GM23248 (cell line): ENCODE results near the gene TOLLIP.

Experiments used
- EZH2 ChIP-seq: fragments of 200-600 bp; sonication (generic); IDR thresholded peaks from 2 replicates; pipeline ENCODE4 v1.6.1; 2018; ENCODE audit warnings: antibody characterized with exemption, mild to moderate bottlenecking; ENCODE audit not compliant: insufficient read depth, poor library complexity, severe bottlenecking
- EZH2phosphoT487 ChIP-seq: fragments of 200-600 bp; sonication (generic); IDR thresholded peaks from 2 replicates; pipeline ENCODE4 v1.6.1; 2018; ENCODE audit warnings: antibody characterized with exemption, moderate library complexity, mild to moderate bottlenecking, low read depth; ENCODE audit not compliant: insufficient read depth

DNA sequence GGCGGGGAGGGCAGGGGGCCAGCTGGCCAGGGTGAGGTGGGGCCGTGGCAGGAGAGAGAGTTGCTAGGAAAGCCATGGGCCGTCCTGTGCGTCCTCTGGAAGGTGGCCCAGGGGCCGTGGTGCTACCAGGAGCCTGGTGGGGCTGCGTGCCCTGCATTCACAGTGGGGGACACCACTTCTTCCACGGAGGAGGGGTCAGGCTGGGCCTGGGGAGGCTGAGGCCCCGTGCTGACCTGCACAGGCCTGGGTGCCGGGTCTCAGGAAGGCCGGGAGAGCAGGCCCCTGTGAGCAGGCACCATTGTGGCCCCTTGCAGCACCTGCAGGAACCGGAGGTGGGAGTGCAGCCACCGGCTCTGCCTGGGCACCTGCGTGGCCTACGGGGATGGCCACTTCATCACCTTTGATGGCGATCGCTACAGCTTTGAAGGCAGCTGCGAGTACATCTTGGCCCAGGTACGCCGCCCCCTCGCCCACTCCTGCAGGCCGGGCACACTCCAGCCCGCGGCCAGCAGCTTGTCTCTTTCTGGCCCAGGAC, 74.6 kb downstream of the TOLLIP start:
- TF ChIP-seq EZH2, result no peak
- no peak for TF ChIP-seq EZH2phosphoT487
